GM21576 (cell line): ENCODE data around the gene MRTFB.
A peak's percentile ranks its signal among the peaks of the same experiment; 100 is the strongest.

Source experiments
- ATAC-seq: cut with Tn5 transposase; IDR thresholded peaks from one replicate; pipeline ENCODE4 v1.9.1; 2021; ENCODE audit warnings: mild to moderate bottlenecking, moderate library complexity; ENCODE audit not compliant: unreplicated experiment

MRTFB gene

DNA sequence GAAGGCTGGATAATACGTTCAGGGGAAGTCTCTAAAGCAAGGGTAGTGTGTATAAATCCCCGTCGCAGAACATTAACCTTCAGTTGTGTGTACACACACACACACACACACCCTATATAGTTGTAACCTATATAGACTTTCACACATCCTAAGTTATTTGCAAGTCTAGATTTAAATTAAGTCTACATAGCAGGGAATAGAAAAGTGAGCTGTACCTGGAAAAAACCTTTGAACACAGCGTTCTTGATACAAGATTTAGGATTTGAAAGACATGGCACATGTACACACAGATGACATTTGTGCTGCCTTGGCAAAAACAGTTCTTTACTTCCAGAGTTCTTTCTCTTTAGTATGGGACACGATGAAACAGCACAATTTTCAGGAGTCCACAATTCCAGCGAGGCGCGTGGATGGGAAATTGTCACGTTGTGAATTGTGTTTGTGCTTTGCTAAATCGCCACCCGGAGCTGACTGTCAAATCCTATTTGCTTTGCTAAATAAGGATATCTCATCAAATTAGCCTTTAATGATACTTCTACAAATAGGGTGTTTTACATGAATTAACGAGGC, 233.9 kb downstream of the MRTFB start:
- no peak for ATAC-seq

- ATAC-seq, result no peak
Observed at GRCh38 chr16:14306485-14307058, 235.5 kb downstream of the MRTFB start.

DNA sequence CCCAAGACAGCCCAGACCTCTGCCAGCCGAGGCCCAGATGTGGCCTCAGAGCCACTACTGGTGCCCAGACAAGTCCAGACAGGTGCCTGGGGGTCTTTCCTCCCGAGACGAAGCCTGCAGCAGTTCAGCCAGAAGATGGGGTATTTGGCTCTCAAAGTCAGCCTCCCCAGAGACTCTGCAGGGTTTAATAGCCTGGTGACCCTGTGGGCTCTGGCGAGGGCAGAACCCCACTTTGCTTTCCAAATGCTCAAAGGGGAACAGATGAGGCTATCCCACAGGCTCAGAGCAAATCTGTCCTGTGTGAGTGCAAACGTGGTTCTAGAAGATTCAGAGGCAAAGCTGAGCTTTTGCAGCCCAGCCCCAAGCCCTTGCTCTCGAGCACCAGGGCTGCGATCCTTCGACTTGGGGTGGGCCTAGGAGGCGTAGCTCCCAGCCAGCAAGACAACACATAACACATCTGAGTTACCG, 236.0 kb downstream of the MRTFB start:
- no peak for ATAC-seq

- ATAC-seq, result no peak
Observed at GRCh38 chr16:14307527-14308367, 236.6 kb downstream of the MRTFB start.

- ATAC-seq, result no peak
Observed at GRCh38 chr16:14308368-14308723, 237.2 kb downstream of the MRTFB start.

DNA sequence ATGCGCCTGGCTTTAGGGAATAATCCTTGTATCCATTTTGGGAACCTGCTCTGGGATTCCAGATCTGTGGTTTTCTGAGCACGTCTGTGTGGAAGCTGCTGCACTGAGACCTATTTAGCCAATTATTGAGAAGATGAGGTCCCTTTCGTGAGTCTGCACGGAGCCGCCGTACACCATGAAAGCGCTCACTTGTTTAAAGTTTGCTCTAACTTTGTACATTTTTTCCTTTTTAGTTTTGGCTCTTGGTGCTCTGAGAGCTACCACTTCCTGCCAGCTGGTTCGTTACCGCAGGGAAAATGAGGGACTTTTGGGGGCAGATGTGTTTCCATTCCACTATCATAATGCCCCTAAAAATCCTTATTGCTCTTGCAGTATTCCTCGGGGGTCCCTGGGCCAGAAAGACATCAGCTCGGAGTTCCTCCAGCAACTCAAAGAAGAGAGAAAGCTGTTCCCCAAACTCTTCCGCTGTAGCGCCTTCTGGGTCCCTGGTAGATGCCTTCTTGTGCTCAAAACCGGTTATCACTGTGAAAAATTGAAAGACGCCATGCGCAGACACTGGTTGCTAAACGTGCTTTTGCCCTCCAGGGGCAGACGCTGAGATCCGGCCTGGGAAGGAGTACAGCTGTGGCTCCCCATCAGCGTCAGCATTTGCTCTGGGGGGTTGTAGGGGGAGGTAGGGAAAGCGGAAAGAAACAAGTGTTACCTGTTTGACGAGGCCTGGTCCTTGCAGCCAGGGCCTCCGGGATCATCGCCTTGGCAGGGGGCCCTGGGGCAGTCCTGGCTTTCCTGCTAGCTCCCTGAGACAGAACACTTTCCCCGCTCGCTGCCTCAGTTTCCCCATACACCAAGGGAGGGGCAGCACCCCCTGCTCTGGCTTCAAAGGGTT, 238.1 kb downstream of the MRTFB start:
- ATAC-seq, result no peak

- ATAC-seq, result no peak
Observed at GRCh38 chr16:14309906-14310305, 238.8 kb downstream of the MRTFB start.

DNA sequence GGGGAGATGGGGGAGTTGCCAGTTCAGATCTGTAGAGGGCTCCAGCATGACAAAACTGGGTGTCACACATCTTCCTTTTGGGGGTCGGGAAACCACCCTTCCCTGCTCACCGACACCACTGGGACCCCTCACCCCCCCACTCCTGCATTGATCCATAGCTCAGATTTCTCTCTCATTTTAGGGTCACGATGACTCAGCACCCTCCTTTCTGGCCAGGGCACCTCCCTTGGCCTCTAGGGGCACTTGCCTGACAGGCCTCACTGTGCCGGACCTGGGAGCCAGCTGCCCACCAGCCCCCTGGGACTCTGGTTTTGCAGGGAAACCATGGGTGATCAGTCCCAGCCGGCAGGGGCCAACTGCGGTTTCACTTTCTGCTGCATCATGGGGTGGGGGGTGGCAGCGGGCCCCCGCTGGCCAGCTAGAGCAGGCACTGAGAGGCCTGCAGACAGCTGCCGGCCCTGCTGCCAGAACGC, 239.4 kb downstream of the MRTFB start:
- ATAC-seq, result peak; percentile 49

DNA sequence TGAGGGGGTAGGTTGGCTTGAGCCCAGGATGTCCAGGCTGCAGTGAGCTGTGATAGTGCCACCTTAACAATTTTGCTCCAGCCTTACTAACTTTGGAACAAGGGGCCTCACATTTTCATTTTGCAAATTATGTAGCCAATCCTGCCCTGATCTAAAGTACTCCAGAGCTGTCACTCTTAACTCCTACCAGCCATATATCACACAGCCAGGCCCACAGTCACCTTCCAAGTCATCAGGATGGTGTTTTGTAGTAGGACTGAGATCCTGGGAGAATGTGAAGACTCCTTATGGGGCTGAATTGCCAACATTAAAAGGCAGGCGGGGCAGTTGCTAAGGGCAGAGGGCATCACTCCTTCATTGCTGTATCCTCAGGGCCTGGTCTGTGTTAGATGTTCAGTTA, 243.0 kb downstream of the MRTFB start:
- no peak for ATAC-seq

- no peak for ATAC-seq
Observed at GRCh38 chr16:14315683-14316320, 244.7 kb downstream of the MRTFB start.
